Measurements from ENCODE around the gene RAB12.
A peak's percentile ranks its signal among the peaks of the same experiment; 100 is the strongest.
"Not testable (repeated sequence)": the region's sequence is repeated elsewhere in the genome, so short reads cannot be mapped to it uniquely, and the experiment has no call there.

The RAB12 gene

DNA sequence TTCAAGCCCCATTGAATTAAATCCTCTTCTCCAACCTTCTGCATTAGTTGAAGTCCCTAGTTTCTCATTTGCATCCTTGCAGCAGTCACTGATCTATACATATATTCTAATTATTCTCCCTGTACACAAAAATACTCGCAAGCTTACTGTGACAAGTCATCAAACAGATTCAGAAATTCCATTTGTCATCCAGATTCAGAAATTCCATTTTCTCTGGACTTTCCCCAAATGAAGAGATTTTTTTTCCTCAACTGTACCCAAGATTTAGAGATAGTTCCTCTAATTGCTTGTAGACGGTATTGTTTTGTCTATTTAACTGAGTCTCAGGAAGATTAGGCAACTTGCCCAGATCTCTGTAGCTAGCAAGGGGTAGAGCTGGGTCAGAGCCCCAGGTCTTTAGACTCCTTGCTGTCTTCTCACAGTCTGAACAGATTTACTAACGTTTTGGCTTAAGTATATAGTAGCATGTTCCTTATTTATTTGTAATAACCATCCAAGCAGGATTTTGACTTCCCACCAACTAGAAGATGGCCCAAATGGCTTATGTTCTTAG lies 34.2 kb downstream of the RAB12 start:
- no peak for DNase-seq

DNA sequence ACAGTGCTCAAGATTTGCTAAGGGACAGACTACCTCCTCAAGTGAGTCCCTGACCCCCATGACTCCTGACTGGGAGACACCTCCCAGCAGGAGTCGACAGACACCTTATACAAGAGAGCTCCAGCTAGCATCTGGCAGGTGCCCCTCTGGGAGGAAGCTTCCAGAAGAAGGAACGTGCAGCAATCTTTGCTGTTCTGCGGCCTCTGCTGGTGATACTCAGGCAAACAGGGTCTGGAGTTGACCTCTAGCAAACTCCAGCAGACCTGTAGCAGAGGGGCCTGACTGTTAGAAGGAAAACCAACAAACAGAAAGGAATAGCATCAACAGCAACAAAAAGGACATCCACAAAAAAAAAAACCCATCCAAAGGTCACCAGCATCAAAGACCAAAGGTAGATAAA lies 38.1 kb downstream of the RAB12 start:
- DNase-seq, result not testable (repeated sequence)

GRCh38 chr18:8651478-8652261 lies 42.4 kb downstream of the RAB12 start:
- DNase-seq, result not testable (repeated sequence)

DNA sequence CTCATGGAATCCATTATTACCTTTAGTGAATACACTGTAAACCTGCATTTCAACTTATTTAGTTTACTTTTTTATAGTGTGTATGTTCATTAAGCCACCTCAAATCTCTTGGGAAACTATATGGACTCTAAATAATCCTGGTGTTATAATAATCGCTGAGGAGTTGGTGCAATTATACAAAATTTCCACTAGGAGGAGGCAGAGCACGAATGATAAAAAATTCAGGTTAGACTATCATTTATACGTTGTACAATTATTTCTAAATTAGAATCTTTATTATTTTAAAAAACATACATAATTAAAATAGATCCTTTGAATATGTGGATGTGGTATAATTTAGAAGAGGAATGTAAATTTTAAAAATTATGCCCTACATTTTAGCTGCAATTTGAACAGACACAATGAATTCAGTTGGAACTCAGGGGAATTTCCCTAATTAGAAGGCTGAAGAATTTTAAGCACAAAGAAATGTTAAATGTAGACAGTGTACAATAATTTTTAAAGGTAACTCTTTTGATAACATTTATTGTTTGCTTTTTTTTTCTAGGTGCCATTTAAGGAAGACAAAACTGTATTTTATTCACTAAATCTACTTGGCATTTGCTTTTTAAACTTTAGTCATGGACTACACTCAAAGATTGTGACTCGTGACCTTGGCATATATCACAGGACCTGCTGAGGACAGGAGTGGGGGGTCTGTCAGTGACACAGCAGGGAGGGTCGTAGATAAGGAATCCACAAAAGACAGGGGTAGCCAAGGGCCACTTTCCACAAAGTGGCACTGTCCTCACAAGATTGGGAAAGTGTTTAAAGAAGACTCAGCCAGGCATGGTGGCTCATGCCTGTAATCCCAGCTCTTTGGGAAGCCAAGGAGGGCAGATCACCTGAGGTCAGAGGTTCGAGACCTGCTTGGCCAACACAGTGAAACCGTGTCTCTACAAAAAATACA lies 45.5 kb downstream of the RAB12 start:
- DNase-seq, result peak in 1 of 51 donors; percentile 16

- DNase-seq, result no peak
These were observed 47.0 kb downstream of the RAB12 start for GRCh38 chr18:8656232-8656631.

GRCh38 chr18:8657050-8657820 lies 48.0 kb downstream of the RAB12 start:
- DNase-seq, result peak in 3 of 51 donors; percentile 7 to 28 (median 16)

DNA sequence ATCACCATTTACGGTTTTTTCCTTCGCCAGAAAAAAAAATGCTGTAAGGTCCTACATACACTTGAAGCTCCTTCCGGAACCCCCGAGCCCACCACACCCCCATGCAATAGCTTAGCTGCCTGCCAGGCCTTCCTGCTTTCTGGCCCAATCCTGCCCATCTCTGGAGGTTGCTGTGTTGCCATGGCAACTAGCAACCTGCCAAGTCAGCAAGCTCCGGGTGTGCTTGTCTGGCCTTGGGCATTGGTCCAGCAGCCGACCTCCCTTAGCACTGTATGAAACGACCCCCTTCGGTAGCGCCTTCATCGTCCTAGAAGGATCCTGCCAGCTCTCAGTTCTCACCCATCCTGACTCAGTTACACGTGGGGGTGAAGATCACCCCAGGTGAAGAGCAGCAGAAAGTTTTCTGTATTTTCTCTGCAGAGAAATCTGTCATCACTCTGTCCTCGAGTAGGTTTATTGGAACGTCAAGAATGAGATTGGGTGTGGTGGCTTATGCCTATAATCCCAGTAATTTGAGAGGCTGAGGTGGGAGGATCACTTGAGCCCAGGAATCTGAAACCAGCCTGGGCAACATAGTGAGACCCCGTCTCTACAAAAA lies 48.7 kb downstream of the RAB12 start:
- DNase-seq, result peak in 14 of 51 donors; percentile 6 to 43 (median 10)

DNA sequence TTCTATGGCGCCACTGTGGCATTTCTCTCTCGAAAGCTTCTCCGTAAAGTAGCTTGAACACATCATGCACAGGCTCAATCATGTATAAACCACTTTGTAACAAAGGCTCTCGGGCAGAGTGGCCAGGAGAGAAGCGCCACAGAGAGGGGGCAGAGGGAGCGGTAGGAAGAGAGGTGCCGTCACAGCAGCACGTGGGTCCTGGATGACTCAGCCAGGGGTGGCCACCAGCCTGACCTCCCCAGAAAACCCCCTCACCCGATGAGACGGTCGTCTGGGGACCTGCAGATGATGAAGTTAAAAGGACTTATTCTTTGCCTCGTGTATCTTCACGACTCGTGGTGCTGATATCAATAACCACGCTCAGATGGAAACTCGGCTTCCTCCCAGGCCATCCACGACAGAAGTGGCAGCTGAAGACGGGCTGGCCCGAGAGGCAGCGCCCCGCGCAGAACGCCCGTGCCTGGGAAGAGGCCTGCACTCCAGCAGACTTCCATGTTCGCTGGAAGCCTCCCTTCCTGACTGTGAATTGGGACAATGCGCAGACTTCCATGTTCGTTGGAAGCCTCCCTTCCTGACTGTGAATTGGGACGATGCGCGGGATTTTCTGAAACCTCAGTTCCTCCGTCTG lies 49.7 kb downstream of the RAB12 start:
- DNase-seq, result no peak

DNA sequence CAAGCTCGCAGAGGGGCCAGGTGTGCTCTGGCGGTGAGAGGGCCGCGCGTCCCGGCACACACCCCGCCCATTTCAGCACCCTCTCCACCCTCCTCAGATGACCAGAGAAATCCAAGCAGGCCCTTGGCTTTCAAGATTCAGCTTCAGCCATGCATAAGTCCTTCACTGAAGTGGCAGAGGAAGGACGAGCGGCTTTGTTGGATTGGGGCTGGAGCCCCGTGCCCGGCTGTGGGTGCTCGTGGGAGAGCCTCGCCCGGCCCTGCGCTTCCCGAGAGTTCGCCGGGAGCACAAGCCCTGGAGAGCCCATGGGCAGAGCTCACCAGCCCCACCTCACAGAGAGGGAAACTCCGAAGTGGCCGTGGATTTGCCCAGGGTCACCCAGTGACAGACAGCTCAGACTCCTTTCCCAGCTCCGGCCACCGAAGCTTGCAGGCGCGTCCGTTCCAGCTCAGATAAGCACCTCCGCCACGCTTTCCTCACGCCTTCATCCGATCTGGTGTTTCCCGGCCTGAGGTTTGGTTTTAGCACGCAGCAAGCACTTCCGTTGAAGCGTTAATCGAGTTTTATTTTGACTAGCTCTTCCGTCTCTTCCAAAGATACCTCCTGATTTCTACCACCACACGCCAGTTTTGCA lies 50.5 kb downstream of the RAB12 start:
- no peak for DNase-seq

- no peak for DNase-seq
These were observed 51.1 kb downstream of the RAB12 start for GRCh38 chr18:8660316-8660715.

- DNase-seq, result peak in 7 of 51 donors; percentile 5 to 38 (median 20)
These were observed 52.7 kb downstream of the RAB12 start for GRCh38 chr18:8661754-8662559.

GRCh38 chr18:8662560-8663255 lies 53.5 kb downstream of the RAB12 start:
- DNase-seq, result no peak

DNA sequence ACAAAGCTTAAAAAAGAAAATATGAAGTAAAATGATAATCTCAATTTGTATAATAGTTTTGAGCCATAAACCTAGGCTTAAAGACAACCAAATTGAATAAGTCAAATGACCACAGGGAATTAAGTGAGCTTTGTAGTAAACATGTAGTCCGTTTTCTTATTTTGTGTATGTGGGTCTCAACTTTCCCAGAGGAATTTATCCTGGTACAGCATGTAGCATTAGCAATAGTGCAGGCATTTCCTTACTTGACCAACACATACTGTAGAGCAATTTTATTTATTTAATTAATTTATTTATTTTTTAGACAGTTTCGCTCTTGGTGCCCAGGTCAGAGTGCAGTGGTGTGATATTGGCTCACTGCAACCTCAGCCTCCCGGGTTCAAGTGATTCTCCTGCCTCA lies 58.6 kb downstream of the RAB12 start:
- DNase-seq, result no peak

DNA sequence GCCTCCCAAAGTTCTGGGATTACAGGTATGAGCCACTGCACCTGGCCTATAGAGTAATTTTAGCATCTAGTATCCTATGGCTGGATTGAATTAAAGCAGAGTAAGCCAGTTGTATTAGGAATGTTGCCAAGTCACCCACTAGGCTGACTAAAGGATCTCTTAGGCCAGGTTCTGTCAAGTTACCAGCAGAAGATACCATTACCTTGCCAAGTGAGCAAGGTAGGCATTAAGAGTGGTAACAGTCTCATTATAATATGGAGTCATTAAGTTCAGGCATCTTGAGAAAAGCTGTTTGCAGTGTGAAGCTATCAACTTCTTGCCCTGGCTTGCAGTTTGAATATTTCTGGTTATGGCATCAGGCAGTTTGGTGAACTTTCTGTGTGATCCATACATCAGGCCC lies 59.1 kb downstream of the RAB12 start:
- DNase-seq, result no peak

- DNase-seq, result no peak
These were observed 60.3 kb downstream of the RAB12 start for GRCh38 chr18:8669571-8669970.

DNA sequence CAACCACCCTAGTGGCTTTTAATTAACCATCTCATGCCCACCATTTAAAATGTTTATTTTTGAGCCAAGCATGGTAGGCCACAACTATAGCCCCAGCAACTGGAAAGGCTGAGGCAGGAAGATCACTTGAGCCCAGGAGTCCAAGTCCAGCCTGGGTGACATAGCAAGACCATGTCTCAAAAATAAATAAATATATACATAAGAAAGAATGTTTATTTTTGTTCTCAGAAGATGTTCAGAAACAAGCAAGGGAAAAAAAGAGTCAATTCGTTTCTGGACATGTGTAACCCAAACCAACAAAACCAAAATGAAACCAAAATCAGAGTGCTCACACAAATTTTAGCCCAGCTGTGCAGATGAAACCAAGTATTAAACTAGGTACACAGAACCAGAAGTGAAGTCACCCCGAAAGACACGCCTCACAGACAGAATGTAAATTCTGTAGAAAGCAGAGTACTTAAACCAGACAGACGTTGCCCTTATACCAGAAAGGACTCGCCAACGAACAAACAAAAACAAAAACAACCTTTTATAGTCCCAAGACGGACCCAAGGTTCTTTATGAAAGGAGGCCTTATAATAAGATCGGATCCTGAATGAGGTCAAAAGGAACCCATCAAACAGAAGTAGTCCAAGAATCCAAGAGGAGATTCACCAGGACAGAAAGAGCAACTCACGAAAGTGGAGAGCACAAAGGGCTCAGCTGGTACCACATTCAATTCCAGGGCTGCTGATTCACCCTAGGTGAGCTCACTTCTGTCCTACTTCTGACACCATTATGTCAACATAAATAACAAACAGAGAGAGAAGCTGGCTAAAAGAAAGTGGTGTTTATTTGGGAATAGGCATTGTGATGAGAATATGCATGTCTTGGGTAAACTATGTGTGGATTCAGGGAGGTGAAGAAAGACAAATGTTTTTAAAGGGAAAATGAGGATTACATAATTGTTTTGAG lies 64.3 kb downstream of the RAB12 start:
- DNase-seq, result no peak

DNA sequence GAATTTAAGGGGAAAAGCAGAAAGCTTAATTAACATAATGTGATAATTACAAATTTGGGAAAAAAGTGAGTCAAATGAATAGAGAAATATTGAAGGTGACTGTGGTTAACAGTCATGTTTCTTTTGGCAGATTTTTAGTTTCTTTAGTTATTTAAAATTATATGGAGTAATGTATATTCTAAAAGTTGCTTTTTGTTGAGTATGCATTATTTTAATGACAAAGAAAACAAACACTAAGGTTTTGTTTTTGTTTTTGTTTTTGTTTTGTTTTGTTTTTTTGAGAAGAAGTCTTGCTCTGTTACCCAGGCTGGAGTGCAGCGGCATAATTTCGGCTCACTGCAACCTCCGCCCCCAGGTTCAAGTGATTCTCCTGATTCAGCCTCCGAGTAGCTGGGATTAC lies 65.8 kb downstream of the RAB12 start:
- DNase-seq, result no peak

All from hypothalamus (tissue), 51 donors.